HL-60/S4 (cell line): ENCODE measurements around the gene CALHM2.

ENCODE experiments used
- in situ Hi-C: fragments of 300-500 bp; cut with MboI; formaldehyde crosslinking; loops from 2 replicates; pipeline ENCODE4 v1.14.3; 2022; ENCODE audit warnings: low sequenced_read_pairs

CALHM2 gene

DNA sequence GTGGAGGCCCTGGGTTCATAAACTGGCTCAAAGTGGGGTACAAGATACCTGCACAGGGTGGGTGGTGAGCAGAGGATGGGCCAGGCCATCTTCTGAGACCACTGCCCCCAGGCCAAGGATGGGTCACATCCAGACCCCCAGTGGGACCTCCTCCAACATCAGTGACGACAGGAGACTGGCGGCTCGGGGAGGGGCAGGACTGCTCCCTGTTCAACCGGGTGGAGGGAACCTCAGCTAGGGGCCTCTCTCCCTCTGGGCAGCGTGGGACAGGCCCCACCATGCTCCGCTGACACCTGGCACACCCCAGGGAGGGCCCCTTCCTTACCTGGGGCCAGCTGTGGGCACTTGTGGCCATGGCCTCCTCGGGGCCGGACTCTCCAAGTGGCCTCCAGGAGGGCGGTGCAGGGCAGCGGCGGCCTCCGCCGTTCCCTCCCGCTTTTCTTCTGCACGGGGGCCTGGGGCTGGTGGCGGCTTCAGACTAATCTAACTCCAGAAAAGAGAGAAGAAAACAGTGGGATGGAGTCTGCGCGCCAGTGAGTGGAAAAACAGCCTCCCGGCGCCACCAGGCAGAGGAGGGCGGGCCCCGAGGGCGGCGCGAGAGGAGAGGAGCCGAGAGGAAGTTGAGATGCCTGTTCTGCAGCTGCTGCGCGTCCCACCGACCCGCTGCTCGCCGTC, at the start of gene CALHM2:
Gene CALHM2 (minus strand): TSS at position 540 of the 675 bp plus-strand sequence. CDS start 2,429 bp downstream, outside the sequence.
- in situ Hi-C loops: no loop called here

- in situ Hi-C loops: no loop called here
Measured at GRCh38 chr10:103501186-103501585, 49.0 kb upstream of the CALHM2 start.

DNA sequence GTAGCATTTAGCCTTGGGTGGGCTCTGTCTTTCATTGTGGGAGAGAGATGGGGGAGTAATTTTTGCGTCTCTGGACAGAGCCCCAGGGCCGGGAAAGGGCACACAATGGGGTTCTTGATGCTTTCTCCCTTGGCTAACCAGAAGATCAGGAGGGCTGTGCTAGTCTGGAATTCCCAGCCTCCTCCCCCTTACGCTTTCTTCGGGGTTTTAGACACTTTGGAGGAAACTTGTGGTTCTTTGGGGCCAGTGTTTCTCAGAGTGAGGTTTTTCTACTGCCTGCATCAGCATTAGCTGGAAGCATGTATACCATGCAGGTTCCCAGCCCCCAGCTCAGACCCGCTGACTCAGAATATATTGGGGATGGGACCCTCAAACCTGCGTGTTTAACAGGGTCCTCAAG, 48.3 kb upstream of the CALHM2 start:
- in situ Hi-C loops: no loop called here

DNA sequence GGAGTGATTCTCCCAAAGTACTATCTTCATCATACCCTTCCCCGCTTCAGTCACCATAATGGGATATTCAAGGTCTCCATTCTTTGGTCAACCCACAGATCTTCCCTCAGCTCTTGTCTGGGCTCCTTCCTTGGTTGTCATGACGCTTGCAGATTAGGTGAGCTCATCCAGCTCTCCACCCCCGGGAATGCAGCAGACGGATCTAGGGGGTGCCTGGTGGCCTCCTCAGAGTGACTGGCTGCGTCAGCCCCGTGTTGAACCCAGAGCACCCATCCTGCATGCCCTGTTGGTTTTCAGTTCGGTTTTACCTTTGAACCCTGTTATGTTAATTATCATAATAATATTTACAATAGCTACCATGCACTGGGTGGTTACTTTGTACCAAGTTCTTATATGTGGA, 47.7 kb upstream of the CALHM2 start:
- in situ Hi-C loops: loop anchor here (25.0 kb wide), 1 partner anchor 588 kb away; the partner anchor contains the start of gene CNNM2

DNA sequence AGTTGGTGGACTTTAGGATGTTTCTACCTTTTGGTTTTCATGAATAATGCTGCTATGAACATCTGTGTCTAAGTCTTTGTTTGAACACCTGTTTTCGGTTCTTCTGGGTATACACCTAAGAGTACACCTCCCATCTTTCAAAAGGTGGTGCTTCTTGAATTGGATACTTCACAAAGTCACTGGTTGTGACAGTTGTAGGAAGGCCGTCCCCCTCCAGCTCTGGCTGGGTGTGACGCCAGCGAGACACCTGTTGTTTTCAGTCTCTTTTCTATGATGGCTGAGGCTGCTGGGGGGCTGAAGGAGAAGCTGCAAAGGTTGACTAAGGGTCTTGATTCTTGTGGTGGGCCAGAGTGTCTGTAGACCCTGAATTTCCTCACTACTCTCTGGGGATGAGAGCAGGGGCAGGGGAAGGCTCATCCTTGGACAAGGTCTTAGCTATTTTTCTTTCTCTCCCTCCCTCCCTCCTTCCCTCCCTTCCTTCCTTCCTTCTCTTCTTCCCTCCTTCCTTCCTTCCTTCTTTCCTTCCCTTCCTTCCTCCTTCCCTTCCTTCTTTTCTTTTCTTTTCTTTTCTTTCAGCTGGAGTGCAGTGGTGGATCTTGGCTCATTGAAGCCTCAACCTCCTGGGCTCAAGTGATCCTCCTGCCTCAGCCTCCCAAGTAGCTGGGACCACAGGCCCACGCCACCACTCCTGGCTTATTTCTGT, 46.9 kb upstream of the CALHM2 start:
- in situ Hi-C loops: loop anchor here (25.0 kb wide), 1 partner anchor 587 kb away; the partner anchor contains the start of gene CNNM2

DNA sequence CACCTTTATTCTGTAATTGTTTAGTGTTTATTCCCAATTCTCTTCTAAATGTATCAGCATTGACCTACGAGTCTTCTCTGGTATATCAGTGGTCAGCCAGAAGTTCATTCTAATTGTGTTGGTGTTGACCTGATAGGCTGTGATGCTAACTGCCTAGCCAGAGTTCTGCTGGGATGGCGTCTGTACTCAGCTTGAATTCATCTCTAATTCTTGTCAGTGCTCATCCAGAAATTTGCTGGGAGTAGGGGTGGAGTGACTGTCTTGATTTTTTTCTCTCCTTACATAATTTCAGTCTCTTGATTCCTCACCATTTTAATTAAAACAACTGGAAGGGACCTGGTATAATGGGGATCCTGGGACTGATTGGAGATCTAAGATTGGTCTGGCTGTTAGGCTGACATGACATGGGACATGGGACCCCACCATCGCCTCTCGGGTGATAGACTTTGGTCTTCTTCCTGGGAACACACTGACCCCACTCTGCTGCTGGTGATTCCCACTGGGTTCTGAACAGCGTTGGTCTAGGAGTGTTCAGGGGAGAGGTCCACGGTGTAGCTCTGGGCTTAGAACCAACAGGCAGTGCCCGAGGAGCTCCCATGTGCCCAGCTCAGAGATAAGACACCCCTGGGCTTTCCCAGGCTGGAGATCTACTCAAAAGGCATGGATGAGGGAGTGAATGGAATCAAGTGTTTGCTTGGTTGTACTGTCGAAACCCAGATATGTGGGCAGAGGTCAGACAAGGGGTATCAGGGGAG, 45.2 kb upstream of the CALHM2 start:
- in situ Hi-C loops: loop anchor here (25.0 kb wide), 1 partner anchor 585 kb away; the partner anchor contains the start of gene CNNM2

DNA sequence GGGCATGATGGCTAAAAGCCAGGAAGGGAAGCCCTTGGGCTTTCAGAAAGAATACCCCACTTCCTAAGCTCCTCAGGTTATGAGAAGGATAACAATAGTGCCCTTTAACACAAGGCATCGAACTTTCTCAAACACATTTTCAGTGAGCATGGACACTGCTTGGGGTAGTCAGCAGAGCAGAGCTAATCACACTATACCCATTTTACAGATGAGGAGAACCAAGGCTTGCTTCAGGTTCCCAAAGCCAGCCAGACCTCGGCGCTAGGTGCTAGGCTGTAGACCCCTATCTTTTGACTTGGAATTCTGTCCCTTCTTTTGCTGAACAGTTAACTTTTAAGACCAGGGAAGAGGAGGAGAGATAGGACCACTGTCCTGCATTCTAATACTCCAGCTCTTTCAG, 43.2 kb upstream of the CALHM2 start:
- in situ Hi-C loops: loop anchor here (25.0 kb wide), 1 partner anchor 583 kb away; the partner anchor contains the start of gene CNNM2

GRCh38 chr10:103493916-103494877, 42.0 kb upstream of the CALHM2 start:
- in situ Hi-C loops: loop anchor here (25.0 kb wide), 1 partner anchor 582 kb away; the partner anchor contains the start of gene CNNM2

GRCh38 chr10:103493362-103493915, 41.3 kb upstream of the CALHM2 start, which contains the start of gene NEURL1:
TSS of gene NEURL1 (plus strand) at chr10:103493705. CDS start at chr10:103494388, 683 bp downstream.
- in situ Hi-C loops: loop anchor here (25.0 kb wide), 1 partner anchor 581 kb away; the partner anchor contains the start of gene CNNM2

DNA sequence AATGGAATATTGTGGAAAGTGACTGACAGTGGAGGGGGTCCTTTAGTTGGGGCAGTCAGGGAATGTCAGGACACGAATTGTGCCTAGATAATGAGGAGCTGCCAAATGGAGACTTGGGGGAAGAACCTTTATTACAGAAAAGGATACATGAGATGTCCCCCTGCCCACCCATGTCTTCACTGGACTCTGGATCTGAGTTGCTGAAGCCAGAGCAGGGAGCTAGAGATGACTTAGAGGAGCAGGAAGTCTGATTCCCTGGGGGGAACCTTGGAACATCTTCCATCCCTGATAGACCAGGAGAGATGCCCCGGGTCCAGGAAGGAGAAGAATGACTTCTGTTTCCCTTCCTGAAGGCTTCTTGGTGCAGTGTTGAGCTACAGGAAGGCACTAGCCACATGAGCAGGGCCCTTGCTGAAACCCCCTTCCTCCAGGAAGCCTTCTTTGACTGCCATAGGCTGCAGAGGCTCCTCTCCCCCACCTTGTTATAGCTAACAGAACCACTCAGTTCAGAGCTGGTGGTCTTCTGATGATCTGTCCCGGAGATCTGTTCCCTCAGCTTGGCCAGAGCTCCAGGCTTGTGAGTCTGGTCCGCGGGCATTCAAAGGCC, 40.6 kb upstream of the CALHM2 start:
- in situ Hi-C loops: loop anchor here (25.0 kb wide), 1 partner anchor 580 kb away; the partner anchor contains the start of gene CNNM2

DNA sequence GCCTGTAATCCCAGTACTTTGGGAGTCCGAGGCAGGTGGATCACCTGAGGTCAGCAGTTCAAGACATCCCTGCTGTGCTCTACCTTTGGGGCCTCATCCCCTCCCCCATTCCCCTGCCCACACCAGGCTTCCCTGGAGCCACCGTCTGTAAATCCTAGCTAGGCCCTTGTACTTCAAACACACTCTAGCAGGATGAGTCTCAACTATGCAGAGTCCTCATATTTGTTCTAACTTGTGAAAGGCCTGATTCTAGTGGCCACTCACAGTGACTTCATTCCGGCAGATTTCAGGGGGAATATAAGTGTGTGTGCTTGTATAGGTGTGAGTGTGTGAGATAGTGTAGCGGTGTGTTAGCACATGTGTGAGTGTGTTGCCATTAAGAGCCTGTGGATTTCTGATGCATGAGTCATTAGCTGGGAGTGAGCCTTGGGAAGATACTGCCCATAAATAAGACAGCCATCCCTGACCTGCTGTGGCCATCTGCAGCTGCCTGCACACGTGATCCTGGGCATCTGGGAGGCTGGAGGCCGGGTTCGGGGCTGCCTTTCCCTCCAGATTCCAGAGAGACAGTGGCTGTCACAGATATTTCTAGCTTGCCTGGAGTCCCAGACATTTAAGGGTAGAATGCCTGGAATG, 39.7 kb upstream of the CALHM2 start:
- in situ Hi-C loops: loop anchor here (25.0 kb wide), 1 partner anchor 580 kb away; the partner anchor contains the start of gene CNNM2

DNA sequence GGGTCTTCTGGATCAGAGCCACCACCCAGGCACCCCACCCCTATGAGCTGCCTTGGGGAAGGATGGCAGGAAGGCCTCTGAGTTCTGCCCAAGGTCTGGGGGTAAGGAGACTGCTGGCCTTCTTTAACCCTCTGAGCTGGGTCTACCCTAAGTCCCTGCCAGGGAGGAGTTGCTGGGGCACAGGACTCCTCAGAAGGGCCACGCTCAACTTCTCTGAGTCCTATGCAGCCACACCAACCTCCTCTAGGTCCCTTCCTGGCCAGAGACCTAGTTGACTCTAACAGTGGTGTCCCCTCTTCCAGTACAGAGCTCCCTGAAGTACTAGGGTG, 38.8 kb upstream of the CALHM2 start:
- in situ Hi-C loops: loop anchor here (25.0 kb wide), 1 partner anchor 579 kb away; the partner anchor contains the start of gene CNNM2

DNA sequence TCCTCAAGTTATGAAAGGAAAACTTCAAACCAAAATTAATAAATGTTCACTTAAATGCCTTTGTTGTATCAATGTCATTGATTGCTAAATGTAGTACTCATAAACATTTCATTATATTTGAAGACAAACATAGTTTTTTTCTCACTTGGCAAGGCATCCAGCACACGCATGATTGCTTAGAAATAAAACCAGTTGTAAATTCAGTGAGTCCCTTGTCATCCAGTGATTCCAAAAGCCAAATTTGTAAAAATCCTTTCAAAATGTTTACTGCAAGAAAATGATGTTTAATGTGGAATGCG, 35.2 kb upstream of the CALHM2 start:
- in situ Hi-C loops: loop anchor here (25.0 kb wide), 1 partner anchor 575 kb away; the partner anchor contains the start of gene CNNM2

GRCh38 chr10:103486635-103487409, 34.7 kb upstream of the CALHM2 start:
- in situ Hi-C loops: loop anchor here (25.0 kb wide), 1 partner anchor 575 kb away; the partner anchor contains the start of gene CNNM2

DNA sequence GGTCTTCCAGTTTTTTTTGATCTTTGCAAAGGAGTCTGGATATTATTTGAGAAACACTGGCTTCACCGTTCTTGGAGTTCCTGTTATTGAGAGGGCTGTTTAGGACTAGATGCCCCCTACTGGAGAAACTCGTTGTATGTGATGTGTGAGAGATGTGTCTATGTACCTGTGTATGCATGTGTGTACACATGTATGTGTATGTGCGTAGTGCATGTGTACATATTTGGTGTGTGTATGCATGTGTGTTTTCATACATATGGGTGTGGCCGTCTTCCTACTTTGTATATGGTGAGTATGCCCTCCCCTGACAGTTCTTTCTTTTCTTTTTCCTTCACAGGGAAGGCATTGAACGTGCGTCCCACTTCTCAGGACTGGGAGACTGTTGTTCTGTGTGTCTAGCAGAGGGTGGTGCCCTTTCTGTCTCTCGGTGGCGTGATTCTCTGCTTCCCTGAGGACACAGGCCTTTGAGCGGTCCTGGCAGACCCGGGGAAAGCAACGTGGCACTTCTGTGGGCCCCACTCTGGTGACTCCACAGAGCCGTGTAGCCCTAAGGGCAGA, 29.9 kb upstream of the CALHM2 start:
- in situ Hi-C loops: loop anchor here (5.0 to 25.0 kb wide), 2 partner anchors 65 to 570 kb away; partner anchors contain the start of gene CNNM2

- in situ Hi-C loops: loop anchor here (5.0 to 25.0 kb wide), 2 partner anchors 63 to 568 kb away; partner anchors contain the start of gene CNNM2
Measured at GRCh38 chr10:103480521-103480920, 28.4 kb upstream of the CALHM2 start.

DNA sequence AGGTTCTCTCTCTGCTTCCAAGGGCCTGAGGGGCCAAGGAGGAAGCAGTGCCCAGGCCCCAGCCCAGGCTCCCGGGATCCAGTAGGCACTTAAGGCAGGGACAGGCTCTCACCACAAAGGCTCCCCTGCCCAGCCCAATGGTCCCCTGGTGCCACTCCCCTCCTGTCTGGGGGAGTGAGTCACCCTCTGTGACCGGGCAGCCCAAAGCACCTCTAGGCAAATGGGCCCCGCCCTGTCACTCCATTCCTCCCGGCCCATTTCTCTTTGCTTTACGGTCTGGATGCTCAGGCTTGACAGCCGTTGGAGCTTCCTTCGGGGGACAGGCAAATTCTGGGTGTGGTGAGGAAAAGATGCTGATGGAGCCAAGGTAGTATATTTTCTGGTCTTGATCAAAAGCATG, 27.0 kb upstream of the CALHM2 start, which contains the start of gene CALHM3:
Gene CALHM3 (minus strand): TSS at position 106 of the 400 bp plus-strand sequence. CDS start 208 bp downstream, outside the sequence.
- in situ Hi-C loops: loop anchor here (25.0 kb wide), 1 partner anchor 567 kb away; the partner anchor contains the start of gene CNNM2
